ENCODE data around the gene SEPHS1.

The SEPHS1 gene

DNA sequence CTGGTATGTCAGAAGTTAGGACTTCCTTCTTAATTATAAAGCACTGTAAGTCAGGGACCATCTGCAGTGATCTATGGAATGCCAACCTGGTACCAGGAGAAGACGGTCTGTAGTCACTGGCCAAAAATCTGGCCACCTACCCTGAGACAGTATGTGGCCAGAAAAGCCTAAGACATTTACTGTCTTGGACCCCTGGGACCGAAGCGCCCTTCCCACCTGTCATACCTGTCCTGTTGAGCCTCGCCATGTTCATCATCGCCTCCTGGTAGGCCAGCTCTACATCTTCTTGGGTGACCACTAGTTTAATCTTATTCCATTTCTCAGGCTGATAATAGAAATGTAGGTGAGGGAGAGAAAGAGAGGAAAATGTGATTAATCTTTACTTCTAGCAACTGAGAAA lies 20.0 kb downstream of the SEPHS1 start:
- DNase-seq (ENCODE audit: low spot score): no peak

GRCh38 chr10:13327534-13327933 lies 20.6 kb downstream of the SEPHS1 start:
- DNase-seq (ENCODE audit: low spot score): no peak

DNA sequence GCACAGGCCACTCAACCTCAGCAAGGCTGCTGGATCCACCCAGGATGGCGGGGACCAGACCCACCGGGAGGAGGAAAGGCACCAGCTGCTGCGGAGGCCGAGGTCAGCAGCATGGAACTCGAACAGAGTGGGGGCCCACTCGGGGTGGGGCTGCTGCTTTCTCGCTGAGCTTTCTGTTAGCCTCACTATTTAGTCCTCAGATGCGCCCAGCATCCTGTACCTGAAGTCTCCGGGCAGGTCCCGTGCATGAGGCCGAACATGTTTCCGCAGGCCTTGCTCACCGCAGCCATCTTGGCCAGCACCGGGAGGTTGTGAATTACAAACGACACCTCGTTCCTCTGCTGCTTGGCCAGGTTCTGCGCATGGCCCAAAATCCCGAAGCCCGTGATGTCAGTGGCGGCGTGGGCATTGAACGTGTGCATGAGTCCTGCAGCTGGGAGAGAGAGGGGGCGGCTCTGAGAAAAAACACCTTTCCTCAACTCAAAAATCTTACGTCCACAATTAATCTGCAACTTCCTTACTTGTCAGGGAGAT lies 25.4 kb downstream of the SEPHS1 start:
- no peak for DNase-seq (ENCODE audit: low spot score)

DNA sequence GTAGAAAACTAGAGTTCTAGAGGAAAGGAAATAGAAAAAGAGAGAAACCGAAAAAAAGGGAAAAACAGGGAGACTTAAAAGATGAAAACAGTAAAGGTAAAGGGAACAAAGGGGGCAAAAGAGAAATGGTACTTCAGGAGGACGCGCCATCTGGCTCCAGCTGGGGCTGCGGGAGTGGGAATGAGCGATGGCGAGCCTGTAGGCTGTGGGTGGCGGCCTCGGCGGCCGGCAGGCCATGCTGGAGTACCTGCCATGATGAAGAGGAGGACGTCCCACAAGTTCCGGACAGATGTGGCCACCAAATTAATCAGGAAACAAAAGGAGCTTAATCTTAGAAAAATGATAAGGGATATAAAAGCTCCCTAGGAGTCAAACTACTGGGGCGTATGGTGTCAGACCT lies 26.5 kb downstream of the SEPHS1 start:
- no peak for DNase-seq (ENCODE audit: low spot score)

DNA sequence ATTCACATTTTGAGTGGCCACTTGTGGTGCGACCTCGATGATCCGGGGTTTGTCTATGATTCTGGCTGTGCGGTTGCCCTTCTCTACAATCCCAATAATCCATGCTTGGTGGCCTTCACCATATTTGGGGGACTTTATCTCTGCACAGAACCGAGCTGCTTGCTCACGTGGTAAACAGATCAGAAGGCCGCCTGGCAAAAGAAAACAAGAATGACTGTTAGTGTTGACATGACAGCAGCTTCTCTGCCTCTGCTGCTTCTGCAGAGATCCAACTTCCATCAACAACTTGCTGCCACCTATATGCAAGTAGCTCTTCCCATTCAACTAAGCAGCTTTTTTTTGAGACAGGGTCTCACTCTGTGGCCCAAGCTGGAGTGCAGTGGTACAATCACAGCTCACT lies 28.9 kb downstream of the SEPHS1 start:
- DNase-seq (ENCODE audit: low spot score): no peak

DNA sequence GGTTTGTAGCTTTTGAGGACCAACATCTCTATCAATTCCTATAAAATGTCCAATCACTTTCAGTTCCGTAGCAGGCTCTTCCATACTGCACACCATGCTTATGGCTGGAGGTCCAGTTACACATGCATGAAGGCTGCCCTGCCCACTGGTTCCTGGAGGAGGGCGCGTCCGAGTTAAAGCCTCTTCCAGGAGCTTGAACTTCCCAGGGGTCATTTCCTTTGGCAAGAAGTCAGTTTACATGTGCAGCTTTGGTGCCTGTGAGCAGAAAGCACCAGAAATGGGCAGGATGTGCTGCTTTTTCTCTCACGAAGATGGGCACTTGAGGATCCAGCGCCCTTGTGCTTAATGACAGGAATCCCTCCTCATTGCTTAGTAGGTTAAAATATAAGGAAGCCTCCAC lies 30.6 kb downstream of the SEPHS1 start:
- no peak for DNase-seq (ENCODE audit: low spot score)

DNA sequence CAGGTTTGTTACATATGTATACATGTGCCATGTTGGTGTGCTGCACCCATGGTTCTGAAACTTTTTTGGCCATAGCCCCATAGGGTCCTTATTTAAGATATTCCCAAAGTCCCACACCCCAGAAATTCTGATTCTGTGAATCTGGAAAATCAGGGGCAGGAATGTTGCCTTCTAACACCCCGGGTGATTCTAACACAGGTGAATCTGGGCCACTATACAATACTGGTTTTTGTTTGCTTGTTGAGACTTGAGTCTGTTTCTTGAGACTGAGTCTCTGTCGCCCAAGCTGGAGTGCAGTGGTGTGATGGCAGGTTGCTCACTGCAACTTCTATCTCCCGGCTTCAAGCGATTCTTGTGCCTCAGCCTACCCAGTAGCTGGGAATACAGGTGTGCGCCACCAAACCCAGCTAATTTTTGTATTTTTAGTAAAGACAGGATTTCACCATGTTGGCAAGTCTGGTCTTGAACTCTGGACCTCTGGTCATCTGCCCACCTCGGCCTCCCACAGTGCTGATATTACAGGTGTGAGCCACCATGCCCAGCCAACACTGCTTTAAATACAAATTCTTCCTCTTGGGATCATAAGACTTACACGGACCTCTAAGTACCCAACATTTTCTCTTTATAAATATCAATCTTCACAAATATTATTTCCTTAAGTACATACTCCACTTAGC lies 31.3 kb downstream of the SEPHS1 start:
- DNase-seq (ENCODE audit: low spot score): no peak

- no peak for DNase-seq (ENCODE audit: low spot score)
Observed at GRCh38 chr10:13315361-13315760, 32.7 kb downstream of the SEPHS1 start.

DNA sequence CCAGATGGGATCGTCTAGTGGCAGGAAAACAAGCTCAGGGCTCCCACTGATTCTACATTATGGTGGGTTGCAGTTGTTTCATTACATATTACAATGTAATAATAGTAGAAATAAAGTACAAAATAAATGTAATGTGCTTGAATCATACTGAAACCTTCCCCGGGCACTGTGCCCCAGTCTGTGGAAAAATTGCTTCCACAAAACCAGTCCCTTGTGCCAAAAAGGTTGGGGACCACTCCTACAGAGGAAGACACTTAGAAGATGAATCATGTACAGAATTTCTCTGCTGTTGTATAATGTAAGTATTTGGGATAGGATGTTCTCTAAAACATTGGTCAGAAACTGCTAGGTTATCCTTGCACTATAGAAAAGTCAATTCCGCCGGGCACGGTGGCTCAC lies 36.9 kb downstream of the SEPHS1 start:
- DNase-seq (ENCODE audit: low spot score): no peak

DNA sequence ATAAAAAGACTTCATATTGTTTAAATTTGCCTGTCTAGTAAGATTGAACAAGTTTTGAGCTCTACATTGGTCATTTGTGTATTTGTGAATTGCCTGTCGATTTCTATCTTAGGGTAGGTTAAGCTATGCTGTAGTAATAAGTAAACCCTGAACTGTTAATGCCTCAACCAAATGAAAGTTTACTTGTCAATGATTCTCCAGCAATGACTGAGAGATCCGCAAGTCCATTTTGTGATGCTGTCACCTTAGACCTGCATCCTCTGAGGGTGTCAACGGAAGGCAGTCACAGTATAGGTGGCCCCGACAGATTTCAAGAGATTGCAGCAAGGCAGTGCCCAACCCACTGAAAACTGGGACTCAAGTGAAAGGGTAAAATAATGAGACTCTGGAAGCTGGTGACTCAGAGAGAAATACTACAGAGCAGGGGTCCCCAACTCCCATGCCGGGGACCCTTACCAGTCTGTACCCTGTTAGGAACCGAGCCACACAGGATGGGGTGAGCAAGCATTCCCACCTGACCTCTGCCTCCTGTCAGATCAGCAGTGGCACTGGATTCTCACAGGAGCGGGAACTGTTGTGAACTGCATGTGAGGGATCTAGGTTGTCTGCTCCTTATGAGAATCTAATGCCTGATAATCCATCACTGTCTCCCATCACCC lies 37.4 kb downstream of the SEPHS1 start:
- DNase-seq (ENCODE audit: low spot score): no peak

GRCh38 chr10:13309792-13310191 lies 38.3 kb downstream of the SEPHS1 start:
- no peak for DNase-seq (ENCODE audit: low spot score)

- DNase-seq (ENCODE audit: low spot score): no peak
Observed at GRCh38 chr10:13308096-13308495, 40.0 kb downstream of the SEPHS1 start.

DNA sequence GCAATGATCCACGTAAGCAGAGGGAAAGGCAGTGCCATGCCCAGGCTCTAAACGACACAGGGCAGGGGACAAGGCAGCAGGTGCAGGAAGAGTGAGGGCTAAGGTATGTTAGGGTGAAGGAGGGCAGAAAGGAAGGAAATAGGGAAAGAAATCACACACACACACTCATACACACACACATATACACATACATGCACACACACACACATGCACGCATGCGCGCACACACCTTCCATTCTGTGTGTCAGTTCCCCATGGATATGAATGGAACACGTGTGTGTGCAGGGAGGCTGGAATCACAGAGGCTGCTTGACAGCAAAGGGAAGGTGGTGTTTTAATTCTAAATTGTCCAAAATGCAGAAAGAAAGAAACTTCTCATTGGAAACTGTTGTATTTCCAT lies 42.0 kb downstream of the SEPHS1 start:
- no peak for DNase-seq (ENCODE audit: low spot score)

DNA sequence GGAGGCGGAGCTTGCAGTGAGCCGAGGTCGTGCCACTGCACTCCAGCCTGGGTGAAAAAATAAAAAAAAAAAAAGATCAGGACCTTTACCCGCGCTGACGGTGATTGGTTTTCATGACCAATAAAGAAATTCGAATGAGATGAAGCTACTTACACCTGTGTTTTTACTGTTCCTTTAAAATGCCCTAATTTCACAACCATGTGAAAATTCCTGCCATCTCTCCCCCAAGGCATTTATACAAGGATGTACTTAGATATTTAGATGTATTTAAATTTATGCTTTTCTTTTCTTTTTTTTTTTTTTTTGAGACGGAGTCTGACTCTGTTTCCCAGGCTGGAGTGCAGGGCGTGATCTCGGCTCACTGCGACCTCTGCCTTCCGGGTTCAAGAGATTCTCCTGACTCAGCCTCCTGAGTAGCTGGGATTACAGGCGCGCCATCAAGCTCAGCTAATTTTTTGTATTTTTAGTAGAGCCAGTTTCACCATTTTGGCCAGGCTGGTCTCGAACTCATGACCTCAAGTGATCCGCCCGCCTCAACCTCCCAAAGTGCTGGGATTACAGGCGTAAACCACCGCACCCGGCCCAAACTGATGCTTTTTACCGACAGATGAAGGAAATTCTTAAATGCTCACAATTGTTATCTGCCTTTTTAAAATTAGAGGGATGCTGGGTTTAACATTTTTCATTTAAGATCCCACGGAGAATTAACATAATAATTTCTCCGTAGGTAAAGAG lies 45.1 kb downstream of the SEPHS1 start:
- DNase-seq (ENCODE audit: low spot score): no peak

DNA sequence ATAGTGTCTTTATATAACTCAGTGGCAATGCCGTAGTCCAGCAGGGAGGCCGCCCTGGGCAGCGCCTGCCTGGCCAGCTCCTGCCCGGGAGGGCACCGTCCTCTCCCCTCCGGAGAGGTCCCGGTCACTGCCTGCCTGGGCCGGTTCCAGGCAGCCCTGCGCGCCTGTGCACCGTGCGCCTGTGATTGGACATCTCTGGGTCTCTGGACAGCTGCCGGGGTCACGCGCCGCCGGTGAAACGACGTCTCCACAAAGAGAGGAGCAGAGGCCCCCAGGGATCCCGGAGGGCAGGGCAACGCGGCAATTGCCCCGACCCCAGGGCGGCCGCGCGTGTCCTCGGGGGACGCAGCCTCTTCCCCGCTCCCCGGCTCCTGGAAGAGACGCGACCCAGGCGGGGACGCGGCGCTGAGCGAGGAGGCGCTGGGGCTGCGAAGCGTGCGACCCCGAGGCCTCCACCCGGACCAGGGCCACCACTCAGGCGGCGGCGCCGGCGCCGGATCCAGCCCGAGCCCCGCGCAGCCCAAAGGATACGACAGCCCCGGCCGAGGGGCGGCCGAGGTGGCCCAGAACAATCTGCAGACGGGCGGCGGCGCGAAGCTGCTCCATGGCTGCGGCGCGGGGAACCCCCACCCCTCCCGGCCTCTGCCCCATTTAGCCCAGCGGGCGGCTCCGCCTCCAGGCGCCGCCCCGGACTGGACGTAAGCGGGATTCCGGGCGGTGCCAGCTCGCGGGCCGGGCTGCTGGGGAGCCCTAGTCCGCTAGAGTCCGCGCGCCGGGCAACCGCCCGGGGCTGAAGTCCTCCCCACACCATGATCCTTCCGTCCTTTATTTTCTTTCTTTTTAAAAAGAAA lies 48.4 kb downstream of the SEPHS1 start, which contains the start of gene PHYH:
Gene PHYH (minus strand): TSS at position 628 of the 851 bp plus-strand sequence. CDS start 22 bp downstream, at position 606.
- DNase-seq (ENCODE audit: low spot score): peak; percentile 76

GRCh38 chr10:13298748-13299436 lies 49.2 kb downstream of the SEPHS1 start:
- no peak for DNase-seq (ENCODE audit: low spot score)

DNA sequence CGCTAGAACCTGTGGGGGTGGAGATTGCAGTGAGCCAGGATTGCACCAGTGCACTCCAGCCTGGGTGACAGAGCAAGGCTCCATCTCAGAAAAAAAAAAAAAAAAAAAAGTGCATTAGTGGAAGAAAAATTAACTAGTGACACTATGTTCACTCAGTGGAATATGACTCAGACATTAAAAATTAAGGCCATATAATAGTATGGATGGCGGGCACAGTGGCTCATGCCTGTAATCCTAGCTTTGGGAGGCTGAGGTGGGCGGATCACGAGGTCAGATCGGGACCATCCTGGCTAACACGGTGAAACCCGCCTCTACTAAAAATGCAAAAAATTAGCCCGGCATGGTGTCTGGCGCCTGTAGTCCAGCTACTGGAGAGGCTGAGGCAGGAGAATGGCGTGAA lies 51.6 kb downstream of the SEPHS1 start:
- DNase-seq (ENCODE audit: low spot score): no peak

GRCh38 chr10:13294784-13295183 lies 53.3 kb downstream of the SEPHS1 start:
- no peak for DNase-seq (ENCODE audit: low spot score)

DNA sequence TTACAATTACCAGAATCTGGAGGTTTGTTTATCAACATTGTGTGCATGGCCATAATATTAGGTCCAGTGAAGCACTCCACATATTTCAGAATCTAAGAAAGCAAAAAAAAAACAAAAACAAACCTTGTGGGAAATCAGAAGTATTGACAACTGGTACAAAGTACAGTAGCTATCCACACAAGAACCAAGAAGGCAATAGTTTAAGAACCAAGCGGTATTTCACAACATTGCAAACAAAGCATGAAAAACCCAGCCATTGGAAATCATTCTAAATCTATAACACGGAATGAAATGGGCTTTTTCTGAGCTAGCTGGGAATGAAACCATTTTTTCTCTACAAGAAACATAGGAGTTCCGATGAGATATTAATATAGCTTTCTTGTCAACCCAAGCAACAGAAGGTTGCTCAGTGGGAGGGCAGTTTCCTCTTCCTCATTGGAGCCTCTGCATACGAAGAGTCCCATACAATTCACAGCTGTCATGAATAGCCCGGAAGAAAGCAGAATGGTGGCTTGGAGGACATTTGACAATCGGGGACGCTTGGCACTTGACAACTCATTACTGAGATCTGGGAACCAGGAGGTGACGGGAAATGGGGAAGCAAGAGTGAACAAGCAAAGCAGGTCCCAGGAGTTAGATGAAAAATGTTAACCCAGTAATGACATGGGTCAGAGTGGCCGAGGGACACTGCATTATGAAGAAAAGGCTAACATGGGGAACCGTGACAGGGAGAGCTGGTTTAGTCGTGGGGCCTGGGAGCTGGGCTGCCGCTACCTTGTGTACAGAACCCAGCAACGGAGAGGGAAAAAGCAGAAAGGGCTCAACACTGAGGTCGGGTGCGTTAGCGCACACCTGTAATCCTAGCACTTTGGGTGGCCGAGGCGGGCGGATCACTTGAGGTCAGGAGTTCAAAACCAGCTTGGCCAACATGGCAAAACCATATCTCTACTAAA lies 56.0 kb downstream of the SEPHS1 start:
- no peak for DNase-seq (ENCODE audit: low spot score)

DNA sequence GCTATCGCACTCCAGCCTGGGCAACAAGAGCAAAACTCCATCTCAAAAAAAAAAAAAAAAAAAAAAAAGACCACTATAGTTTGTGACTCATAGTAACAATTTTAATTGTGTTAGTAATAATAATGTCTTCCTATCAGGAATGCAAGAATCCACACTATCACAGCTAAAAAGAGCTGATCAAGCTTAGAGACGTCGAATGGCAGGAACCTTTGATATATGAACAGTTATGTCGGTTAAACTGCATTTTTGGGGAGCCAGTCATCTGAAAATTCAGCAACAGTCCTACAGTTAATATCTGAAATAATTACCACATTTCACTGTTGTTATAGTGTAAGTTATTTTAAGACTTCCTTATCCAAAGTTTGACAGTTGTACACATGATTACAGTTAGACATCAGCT lies 57.0 kb downstream of the SEPHS1 start:
- DNase-seq (ENCODE audit: low spot score): no peak
